Left ventricle myocardium inferior (tissue), 1 donor: ENCODE measurements around the gene OR8D1. TPM values are rescaled to one million over a fixed set of nuclear protein-coding genes. Genes with fewer than 3 reads are reported as not detected.
"Not testable (repeated sequence)": the region's sequence is repeated elsewhere in the genome, so short reads cannot be mapped to it uniquely, and the experiment has no call there.

Source experiments
- DNase-seq: peaks from one replicate; pipeline ENCODE4 v3.0.0-alpha.2; 2020
- H3K27ac ChIP-seq: fragments of 200-600 bp; replicated peaks from 2 replicates; pipeline ENCODE4 v1.8.0; 2021
- H3K27me3 ChIP-seq: fragments of 200-600 bp; 2 replicates; pipeline ENCODE4 v1.8.0; 2021; ENCODE audit warnings: low read depth
- H3K36me3 ChIP-seq: fragments of 200-600 bp; 2 replicates; pipeline ENCODE4 v1.8.0; 2021
- H3K4me1 ChIP-seq: fragments of 200-600 bp; 2 replicates; pipeline ENCODE4 v1.8.0; 2021
- H3K4me3 ChIP-seq: fragments of 200-600 bp; 2 replicates; pipeline ENCODE4 v1.8.0; 2021; ENCODE audit warnings: mild to moderate bottlenecking, moderate library complexity
- H3K9me3 ChIP-seq: fragments of 200-600 bp; replicated peaks from 2 replicates; pipeline ENCODE4 v1.8.0; 2021
- intact Hi-C: fragments of 100-400 bp; cut with micrococcal nuclease; formaldehyde crosslinking; loops from one replicate; pipeline ENCODE4 v1.11.0; 2022
- total RNA-seq: library from RNA; stranded (reverse); fragmentation: NEBNext Ultra II Directional; extraction: Animal tissue kit (Norgen Biotek cat#: 25700); gene quantifications from one replicate; pipeline ENCODE4 v1.2.1, GENCODE V29; 2021
- TF ChIP-seq, protein P1 (sequence below): fragments of 200-600 bp; IDR thresholded peaks from 2 replicates; pipeline ENCODE4 v1.8.0; 2021; ENCODE audit warnings: antibody characterized with exemption, mild to moderate bottlenecking, borderline replicate concordance
- donor health status: DM: no; HTN: yes; CAD: no; lungs with severe emphysema.

OR8D1 gene
- total RNA-seq, 1 donor from 2014 or later = not detected

DNA sequence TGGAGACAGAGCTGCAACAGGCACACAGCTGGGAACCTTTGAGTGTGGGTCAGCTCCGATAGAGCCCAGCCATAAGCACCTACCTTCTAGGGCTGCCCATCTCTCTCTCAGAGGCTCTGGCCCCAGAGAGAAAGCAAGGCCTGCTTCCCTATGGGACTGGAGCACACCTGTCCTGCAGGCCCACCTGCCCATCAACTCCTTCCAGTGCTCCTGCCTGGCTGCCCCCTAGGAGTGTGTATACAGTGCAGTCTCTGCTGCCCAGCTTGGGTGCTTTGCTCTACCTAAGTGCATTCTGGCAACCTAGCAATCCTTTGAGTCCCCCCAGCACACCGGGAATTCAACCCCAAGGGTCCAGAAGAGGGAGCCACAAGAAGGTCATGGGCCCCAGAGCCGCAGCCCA is 36.5 kb downstream of the OR8D1 start:
- intact Hi-C loops = no loop called here
- no peak overlapping the region for H3K4me3 ChIP-seq
- H3K36me3 ChIP-seq = no peaks in the 10 kb centered on the region
- TF ChIP-seq, protein P1, sequence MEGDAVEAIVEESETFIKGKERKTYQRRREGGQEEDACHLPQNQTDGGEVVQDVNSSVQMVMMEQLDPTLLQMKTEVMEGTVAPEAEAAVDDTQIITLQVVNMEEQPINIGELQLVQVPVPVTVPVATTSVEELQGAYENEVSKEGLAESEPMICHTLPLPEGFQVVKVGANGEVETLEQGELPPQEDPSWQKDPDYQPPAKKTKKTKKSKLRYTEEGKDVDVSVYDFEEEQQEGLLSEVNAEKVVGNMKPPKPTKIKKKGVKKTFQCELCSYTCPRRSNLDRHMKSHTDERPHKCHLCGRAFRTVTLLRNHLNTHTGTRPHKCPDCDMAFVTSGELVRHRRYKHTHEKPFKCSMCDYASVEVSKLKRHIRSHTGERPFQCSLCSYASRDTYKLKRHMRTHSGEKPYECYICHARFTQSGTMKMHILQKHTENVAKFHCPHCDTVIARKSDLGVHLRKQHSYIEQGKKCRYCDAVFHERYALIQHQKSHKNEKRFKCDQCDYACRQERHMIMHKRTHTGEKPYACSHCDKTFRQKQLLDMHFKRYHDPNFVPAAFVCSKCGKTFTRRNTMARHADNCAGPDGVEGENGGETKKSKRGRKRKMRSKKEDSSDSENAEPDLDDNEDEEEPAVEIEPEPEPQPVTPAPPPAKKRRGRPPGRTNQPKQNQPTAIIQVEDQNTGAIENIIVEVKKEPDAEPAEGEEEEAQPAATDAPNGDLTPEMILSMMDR = no peak
- no peak overlapping the region for H3K27ac ChIP-seq
- no peaks in the 10 kb centered on the region for H3K4me1 ChIP-seq
- no peak for DNase-seq
- H3K27me3 ChIP-seq = no peaks in the 10 kb centered on the region
- peaks cover 21% of the 10 kb centered on the region for H3K9me3 ChIP-seq

DNA sequence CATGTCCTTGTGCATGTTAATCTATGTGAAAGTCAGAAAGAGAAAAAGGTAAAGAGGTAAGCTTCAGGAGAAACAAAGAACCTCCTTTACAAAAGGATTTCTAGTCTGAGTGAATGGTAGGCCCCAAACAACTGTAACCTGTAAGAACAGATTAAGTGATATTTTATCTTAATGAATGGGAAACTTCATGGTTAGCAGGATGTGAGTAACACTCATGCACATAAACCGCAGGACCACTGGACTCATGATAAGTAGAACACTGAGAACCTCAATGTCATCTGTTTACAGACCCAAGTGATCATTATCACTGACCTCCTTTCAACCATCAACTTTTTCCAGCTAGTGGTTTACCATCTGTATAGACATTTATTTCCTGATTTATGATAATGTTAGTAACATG is 37.7 kb downstream of the OR8D1 start:
- H3K27me3 ChIP-seq = no peaks in the 10 kb centered on the region
- H3K27ac ChIP-seq = no peak overlapping the region
- no peaks in the 10 kb centered on the region for H3K36me3 ChIP-seq
- no peak for DNase-seq
- no peak overlapping the region for H3K4me3 ChIP-seq
- H3K4me1 ChIP-seq = no peaks in the 10 kb centered on the region
- H3K9me3 ChIP-seq = peaks cover 10% of the 10 kb centered on the region
- intact Hi-C loops = no loop called here
- TF ChIP-seq, protein P1 = no peak

GRCh38 chr11:124274000-124274399 is 39.7 kb downstream of the OR8D1 start:
- TF ChIP-seq, protein P1 = no peak
- H3K4me3 ChIP-seq = no peak overlapping the region
- intact Hi-C loops = no loop called here
- no peaks in the 10 kb centered on the region for H3K4me1 ChIP-seq
- no peaks in the 10 kb centered on the region for H3K36me3 ChIP-seq
- no peak overlapping the region for H3K27ac ChIP-seq
- DNase-seq = no peak
- no peaks in the 10 kb centered on the region for H3K27me3 ChIP-seq
- no peaks in the 10 kb centered on the region for H3K9me3 ChIP-seq

GRCh38 chr11:124270886-124271285 is 42.9 kb downstream of the OR8D1 start:
- H3K27ac ChIP-seq, intact Hi-C loops, H3K36me3 ChIP-seq, DNase-seq, H3K4me3 ChIP-seq, H3K4me1 ChIP-seq, H3K27me3 ChIP-seq, H3K9me3 ChIP-seq: not testable (repeated sequence)

GRCh38 chr11:124265041-124265440 is 48.7 kb downstream of the OR8D1 start:
- H3K27me3 ChIP-seq, intact Hi-C loops, H3K4me1 ChIP-seq, H3K36me3 ChIP-seq, H3K4me3 ChIP-seq, H3K9me3 ChIP-seq, H3K27ac ChIP-seq, DNase-seq: not testable (repeated sequence)

GRCh38 chr11:124256076-124256475 is 57.7 kb downstream of the OR8D1 start, which contains the start of gene OR8G5:
Gene OR8G5, plus strand, starts transcription at chr11:124256376. Its CDS starts 8,556 bp downstream, at chr11:124264932.
- Histone ChIP-seq H3K4me3 (no peak within 1 kb of the TSS), H3K36me3 (no peaks in the 10 kb centered on the region), H3K9me3 (no peaks in the 10 kb centered on the region), H3K27ac (no peak within 1 kb of the TSS), H3K27me3 (no peaks in the 10 kb centered on the region), H3K4me1 (no peaks in the 10 kb centered on the region)
- intact Hi-C loops = no loop called here
- no peak for DNase-seq
- TF ChIP-seq, protein P1 = no peak

Other genes starting within 250 kb of the OR8D1 start
- 4.6 TPM for gene VWA5A, start 198.5 kb downstream of the OR8D1 start, total RNA-seq
- not detected for gene OR10D3, start 130.6 kb downstream of the OR8D1 start, total RNA-seq
- gene OR8G1, start 72.9 kb downstream of the OR8D1 start, total RNA-seq = not detected
- gene OR8G5, start 57.6 kb downstream of the OR8D1 start, total RNA-seq = not detected
- not detected for gene OR8D2, start 6.2 kb upstream of the OR8D1 start, total RNA-seq
- not detected for gene OR8B2, start 70.5 kb upstream of the OR8D1 start, total RNA-seq
- not detected for gene OR8B3, start 85.1 kb upstream of the OR8D1 start, total RNA-seq
- not detected for gene OR8B4, start 110.9 kb upstream of the OR8D1 start, total RNA-seq
- gene OR8B8, start 131.7 kb upstream of the OR8D1 start, total RNA-seq = not detected
- not detected for gene OR8B12, start 229.7 kb upstream of the OR8D1 start, total RNA-seq